Activated gamma-delta T cell treated with anti-CD3 and anti-CD28 coated beads, Interleukin-2, amount 50 U/mL, for 16 hours (primary cell): ENCODE results near the gene SUPT5H.

Experiments used
- DNase-seq: peaks from one replicate; pipeline ENCODE4 v3.0.0-alpha.2; 2020; ENCODE audit warnings: low read depth

SUPT5H gene

GRCh38 chr19:39524495-39524894 lies 79.1 kb downstream of the SUPT5H start:
- DNase-seq = no peak

GRCh38 chr19:39525205-39525604 lies 79.8 kb downstream of the SUPT5H start:
- no peak for DNase-seq
